HG03378 (cell line): ENCODE results near the gene TATDN2.

Experiments
- ATAC-seq: cut with Tn5 transposase; IDR thresholded peaks from one replicate; pipeline ENCODE4 v1.9.1; 2021; ENCODE audit warnings: mild to moderate bottlenecking, moderate library complexity; ENCODE audit not compliant: unreplicated experiment

The TATDN2 gene

GRCh38 chr3:10248184-10248983 is at the start of gene TATDN2:
TATDN2 (plus strand) TSS chr3:10248459; CDS start chr3:10249201, 742 bp downstream.
- peak; percentile 94 for ATAC-seq

DNA sequence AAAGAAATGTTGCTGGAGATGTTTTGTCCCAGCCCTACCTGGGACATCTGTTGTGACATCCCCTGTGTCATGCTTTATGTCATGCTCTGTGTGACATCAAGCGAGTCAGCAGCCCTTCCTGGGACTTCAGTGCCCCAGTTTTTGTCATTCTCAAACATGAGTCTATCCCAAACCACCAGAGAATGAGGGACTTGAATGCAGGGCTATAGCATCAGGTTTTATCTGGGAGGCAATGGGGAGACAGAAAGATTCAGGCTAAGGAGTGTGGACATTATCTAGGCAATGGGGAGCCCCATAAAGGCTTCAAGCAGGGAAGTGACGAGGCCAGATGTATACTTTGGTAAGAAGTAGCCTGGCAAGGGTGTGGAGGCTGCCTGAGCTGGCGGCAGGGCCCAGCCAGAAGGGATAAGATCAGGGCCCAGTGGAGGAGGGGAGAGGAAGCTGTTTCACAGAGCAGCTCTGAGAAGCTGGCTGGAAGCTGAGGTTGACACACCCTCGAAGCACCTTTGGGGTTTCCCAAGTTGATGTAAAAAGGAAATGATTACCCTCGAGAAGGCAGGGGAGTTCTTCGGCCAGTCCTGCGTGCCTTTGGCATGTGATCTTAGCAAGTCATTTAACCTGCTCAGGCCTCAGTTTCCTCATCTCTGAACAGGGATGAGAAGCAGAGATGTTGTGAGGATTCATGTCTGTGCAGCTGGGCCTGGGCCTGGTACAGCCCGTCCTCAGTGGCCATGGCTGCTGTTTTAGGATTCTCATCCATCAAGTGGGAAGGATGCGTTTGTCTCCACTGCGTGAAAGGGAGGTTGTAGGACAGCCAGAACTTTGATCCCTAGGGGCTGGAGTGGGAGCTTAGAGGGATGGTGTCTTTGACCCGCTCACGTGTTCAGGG is 49.3 kb upstream of the TATDN2 start:
- peak; percentile 74 for ATAC-seq

- ATAC-seq, result no peak
These were observed 43.3 kb upstream of the TATDN2 start for GRCh38 chr3:10204921-10205320.

- no peak for ATAC-seq
These were observed 42.7 kb upstream of the TATDN2 start for GRCh38 chr3:10205451-10206165.

DNA sequence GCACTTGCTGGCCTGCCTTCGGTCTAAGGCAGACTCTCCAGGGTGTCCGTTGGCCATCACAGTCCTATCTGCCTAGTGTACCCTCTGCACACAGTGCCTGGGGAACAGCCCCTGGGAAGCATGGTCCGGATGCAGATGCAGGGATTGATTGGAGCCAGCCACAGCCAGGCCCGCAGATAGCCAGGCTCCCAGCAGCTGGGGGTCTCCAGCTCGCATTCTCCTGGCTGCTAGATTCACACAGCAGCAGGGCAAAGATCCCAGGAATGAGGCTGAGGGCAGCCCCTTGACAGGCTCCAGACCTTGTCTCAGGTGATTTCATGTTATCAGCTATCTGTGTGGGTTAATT is 42.1 kb upstream of the TATDN2 start:
- no peak for ATAC-seq

GRCh38 chr3:10213156-10213792 is 35.0 kb upstream of the TATDN2 start:
- no peak for ATAC-seq

DNA sequence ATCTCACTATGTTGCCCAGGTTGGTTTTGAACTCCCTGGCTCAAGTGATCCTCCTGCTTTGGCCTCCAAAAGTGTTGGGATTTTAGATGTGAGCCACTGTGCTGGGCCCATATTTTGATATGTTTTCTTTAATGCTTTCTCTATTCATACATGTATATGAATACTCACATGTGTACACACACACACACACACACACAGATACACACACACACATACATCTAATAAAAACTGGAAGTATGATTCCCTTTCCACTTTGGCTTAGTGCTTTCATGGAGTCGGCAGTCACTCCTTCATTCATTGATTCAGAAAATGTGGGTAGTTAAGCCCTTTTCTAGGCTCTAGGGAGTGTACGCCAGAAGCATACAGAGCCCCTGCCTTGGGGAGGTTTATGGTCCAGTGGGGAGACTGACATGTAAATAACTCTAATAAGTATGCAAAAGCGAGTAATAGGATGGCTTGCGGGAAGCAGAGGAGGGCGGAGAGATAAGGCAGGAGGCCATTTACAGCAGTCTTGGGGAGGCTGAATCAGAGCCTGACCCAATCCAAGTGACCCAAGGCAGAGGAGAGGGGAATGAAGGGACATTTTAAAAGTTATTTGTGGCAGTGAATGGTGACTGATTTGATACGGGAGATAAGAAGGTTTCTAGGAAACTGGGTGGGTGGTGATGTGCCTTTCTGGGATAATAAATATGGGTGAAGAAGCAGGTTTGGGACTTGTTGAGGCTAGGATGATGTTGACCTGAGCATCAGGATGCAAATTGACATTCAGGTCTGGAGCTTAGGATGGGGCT is 32.5 kb upstream of the TATDN2 start:
- ATAC-seq, result no peak

GRCh38 chr3:10217359-10217758 is 30.9 kb upstream of the TATDN2 start:
- ATAC-seq, result no peak

- ATAC-seq, result no peak
These were observed 28.5 kb upstream of the TATDN2 start for GRCh38 chr3:10219737-10220136.

DNA sequence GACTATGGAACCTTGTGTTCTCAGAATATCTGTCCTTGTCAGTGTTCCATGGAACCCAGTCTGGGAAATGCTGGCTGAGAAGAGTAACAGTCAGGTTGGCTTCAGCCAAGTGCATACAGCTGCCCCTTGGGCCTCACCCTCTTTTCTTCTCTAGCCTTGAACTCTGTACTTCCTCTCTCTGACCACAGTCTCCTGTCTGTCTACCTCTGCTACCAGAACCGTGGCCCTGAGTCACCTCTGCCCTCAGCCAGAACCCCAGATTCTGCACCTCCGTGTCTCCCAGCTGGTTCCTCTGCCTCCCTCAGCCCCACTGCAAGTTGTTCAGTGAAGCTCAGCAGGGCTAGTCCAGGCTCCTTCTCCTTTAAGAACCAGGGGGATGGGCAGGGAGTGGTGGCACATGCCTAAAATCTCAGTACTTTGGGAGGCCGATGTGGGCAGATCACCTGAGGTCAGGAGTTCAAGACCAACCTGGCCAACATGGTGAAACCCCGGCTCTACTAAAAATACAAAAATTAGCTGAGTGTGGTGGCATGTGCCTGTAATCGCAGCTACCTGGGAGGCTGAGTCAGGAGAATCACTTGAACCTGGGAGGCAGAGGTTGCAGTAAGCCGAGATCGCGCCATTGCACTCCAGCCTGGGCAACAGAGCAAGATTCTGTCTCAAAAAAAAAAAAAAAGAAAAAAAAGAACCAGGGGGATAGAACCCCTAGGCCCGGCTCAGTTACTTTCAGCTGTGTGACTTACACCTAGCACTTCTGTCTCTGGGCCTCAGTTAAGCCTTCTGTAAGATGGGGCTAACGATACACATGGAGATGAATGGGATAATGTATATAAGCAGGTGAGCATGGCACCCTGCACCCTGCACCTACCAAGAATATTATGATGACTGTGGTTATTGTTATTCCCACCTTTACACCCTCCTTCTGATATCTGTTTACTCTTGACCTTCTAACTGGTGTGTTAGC is 24.3 kb upstream of the TATDN2 start:
- ATAC-seq, result peak; percentile 65

GRCh38 chr3:10224794-10225665 is 23.2 kb upstream of the TATDN2 start:
- ATAC-seq, result no peak

- no peak for ATAC-seq
These were observed 22.0 kb upstream of the TATDN2 start for GRCh38 chr3:10226293-10226692.

DNA sequence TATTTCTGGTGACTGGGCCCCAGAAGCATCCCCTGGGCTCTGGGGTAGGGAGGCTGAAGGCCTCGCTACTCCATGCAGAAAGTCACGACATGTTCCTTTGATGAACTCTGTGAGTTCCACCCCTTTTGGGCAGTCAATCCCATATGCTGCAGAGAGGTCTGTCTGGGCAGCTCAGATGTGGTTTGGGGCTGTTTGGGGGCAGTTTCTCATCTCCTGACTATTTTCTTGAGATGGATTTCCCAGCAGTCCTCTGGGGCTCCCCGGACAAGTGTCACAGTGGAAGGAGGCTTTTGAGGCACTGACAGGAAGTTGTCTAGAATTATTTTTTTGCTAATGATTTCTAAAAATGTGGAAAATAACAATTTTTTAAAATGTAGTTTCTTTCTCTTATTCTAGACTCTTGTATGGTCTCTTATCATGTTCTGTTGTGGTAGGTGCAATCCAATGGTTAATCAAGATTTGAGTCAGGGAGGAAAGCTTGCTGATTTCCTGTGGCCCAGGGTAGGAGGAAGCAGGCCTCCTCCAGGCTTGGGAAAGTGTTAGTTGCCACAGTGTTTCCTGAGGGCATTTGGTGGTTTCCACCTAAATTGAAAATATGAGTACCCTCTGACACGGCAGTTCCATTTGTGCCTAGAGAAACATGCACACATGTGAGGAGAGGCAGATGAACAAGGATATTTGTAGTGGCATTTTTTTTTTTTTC is 19.9 kb upstream of the TATDN2 start:
- no peak for ATAC-seq

DNA sequence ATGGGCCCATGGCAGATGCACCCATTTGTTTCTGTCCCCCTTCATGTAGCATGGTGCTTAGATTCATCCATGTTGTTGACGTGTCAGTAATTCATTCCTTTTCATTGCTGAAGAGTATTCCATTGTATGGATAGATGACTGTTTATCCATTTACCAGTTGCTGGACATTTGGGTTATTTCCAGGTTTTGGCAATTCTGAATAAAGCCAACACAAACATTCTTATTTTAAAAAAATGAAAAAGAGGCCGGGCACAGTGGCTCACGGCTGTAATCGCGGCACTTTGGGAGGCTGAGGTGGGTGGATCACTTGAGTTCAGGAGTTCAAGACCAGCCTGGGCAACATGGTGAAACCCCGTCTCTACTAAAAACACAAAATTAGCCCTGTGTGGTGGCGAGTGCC is 18.7 kb upstream of the TATDN2 start:
- ATAC-seq, result no peak

DNA sequence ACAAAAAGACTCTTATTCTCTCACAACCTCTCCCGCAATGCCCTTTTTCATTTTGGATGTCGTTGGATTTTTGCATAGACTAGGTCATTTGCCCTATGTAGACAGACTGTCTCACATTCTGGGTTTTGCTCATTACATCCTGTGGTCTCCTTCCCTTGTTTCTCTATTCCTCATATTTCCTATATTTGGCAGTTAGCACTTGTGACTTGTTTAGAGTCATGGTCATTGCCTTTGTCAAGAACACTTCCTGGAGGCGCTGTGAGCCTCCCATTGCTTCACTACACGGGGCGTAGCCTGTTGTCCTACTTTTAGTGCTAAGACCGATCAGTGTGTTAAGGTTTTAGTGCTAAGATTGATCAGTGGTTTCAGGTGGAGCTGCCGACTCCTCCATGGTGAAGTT is 16.1 kb upstream of the TATDN2 start:
- ATAC-seq, result no peak

DNA sequence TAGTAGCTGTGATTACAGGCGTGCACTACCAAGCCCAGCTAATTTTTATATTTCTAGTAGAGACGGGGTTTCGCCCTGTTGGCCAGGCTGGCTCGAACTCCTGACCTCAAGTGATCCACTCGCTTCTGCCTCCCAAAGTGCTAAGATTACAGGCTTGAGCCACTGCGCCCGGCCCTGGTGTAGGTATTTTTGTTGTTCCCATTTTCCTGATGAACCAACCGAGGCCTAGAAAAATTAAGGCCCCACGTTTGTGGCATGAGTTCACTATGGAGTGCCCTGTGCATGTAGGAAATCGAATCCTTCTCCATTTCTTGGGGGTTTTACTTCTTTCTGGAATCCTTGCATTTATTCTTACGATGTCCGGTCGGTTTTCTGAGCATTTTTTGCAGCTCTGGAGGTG is 14.3 kb upstream of the TATDN2 start:
- no peak for ATAC-seq

DNA sequence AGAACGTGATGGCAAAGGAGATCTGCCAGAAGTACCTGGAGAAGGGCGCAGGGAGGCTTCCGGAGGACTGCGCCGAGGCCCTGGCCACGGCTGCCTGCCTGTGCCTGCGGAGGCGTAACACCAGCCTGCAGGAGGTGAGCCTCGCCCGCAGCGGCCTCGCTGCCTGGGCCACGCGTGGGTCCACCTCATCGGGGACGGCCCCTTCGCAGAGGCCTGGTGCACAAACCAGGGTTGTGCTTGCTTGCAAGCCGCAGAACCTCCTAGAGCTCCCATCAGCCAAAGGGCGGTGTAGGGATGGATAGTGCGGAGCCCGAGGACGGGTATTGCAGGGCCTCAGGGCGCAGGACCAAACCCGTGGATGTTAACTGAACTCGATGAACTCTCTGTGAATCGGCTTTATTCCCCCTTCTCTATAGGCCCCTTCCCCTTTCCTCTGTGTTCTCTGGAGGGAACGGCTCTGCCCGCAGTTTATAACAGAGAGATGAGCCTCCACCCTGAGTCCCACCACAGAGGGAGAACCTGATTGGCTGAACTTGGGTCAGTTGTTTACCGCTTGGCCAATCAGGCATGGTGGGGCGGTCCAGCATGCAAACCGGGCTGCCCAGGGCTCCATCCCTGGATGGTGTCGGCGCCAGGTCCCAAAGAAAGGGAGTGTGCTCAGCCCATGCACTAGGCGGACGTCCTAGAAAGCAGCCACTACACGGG is 13.6 kb upstream of the TATDN2 start:
- no peak for ATAC-seq
